ENCODE data around the gene MTHFSD. TPM values are rescaled to one million over a fixed set of nuclear protein-coding genes. Genes with fewer than 3 reads are reported as not detected.

The MTHFSD gene
- total RNA-seq, 1 donor, result 15.9 TPM

DNA sequence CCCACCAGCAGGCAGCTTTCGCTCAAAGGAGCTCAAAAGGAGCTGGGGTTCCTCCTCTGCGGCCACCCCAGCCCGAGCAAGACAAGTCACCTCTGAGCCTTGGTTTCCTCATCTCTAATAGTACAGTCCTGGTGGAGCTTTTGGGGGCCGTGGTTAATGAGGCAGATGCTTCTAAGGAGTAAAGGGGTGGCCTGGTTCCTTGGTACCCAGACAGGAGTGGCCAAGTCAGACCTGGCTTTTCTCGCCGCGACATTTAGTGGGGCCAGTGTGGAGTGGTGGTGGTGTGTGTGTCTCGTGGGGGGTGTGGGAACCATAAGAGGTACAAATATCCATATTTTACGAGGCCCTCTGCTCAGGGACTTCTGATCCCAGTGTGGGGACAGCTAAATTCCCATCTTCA is 38.0 kb downstream of the MTHFSD start:
- TF ChIP-seq, protein P1, sequence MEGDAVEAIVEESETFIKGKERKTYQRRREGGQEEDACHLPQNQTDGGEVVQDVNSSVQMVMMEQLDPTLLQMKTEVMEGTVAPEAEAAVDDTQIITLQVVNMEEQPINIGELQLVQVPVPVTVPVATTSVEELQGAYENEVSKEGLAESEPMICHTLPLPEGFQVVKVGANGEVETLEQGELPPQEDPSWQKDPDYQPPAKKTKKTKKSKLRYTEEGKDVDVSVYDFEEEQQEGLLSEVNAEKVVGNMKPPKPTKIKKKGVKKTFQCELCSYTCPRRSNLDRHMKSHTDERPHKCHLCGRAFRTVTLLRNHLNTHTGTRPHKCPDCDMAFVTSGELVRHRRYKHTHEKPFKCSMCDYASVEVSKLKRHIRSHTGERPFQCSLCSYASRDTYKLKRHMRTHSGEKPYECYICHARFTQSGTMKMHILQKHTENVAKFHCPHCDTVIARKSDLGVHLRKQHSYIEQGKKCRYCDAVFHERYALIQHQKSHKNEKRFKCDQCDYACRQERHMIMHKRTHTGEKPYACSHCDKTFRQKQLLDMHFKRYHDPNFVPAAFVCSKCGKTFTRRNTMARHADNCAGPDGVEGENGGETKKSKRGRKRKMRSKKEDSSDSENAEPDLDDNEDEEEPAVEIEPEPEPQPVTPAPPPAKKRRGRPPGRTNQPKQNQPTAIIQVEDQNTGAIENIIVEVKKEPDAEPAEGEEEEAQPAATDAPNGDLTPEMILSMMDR (IDR thresholded peaks at IDR 0.05; ENCODE audit: insufficient read depth, low read length), result no peak
- H3K4me3 ChIP-seq (ENCODE audit: low read depth, low read length), result no peak overlapping the region
- no peak for DNase-seq (ENCODE audit: low read depth)

DNA sequence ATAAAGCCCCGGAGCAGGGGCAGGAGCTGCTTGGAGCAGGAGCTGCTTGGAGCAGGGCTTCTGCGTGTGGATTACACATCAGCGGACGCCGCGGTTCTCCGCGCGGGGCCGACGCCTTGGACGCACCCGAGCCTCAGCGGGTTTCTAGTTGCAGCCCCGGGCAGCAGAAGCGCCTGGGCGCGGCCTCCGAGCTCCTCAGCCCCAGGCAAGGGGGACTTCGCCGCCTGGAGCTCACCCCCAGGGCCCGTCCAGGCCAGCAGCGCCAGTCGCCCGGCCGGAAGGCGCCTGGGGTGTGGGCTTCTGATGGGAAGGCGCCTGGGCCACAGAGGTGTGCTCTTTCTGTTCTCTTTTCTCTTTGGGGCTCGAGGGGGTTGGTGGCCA is 38.4 kb downstream of the MTHFSD start:
- DNase-seq (ENCODE audit: low read depth), result no peak
- TF ChIP-seq, protein P1 (IDR thresholded peaks at IDR 0.05; ENCODE audit: insufficient read depth, low read length), result no peak
- H3K4me3 ChIP-seq (ENCODE audit: low read depth, low read length), result no peak overlapping the region

DNA sequence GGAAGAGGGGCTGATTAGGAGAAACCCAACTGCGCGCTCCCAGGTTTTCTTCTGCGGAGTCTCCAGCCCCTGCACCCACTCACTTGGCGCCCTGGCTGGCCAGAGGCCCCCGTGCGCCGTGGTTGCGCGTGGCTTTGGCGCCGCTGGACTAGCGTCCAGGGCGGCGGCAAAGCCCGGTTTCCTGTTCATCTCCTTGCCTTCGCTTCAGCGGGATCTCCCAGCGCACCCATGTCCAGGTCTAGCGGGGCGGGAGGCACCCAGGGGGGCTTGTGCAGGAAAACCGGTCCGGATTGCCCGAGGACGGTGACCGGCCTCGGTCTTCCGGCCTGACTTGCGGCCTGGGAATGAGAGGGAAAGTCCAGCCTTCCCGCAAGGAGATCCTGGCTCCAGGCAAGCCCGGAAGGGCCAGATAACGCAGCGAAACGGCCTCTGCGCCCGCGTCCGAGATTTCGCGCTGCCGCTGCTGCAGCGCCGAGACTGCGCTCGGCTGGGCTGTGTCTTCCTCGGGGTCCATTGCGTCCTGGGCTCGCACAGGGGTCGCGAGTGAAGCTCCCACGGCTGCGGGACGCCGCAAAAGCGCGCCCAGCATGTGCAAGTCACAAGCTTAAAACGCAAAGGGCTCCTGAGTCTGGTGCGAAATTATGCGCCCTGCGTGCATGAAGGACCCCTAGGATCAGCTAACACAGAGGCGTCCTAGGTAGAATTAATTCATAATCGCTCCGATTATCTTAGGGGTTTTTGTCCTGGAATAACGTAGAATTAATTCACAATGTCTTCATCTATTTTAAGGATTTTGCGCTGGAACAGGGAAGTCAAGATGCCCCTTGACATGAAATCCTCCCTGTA is 39.0 kb downstream of the MTHFSD start:
- TF ChIP-seq, protein P1 (IDR thresholded peaks at IDR 0.05; ENCODE audit: insufficient read depth, low read length), result no peak
- DNase-seq (ENCODE audit: low read depth), result peak; percentile 56

DNA sequence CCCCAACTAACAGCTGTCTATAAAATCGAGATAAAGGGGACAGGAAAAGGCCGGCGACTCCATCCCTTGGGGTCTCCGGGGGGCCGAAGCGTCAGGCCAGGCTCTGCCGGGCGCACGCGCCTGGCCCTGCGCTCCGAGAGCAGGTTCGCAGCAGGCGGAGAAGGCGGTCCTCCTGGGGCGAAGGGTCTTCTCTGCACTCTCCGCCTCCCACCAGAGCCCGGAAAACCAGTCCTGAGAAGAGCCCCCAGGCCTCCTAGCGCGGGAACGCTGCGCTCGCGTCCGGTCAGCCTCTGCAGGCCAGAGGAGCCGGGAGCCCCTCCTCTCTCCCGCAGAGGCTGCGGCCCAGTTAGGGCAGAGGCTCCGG is 39.6 kb downstream of the MTHFSD start:
- TF ChIP-seq, protein P1 (IDR thresholded peaks at IDR 0.05; ENCODE audit: insufficient read depth, low read length), result no peak
- DNase-seq (ENCODE audit: low read depth), result no peak
- peak overlapping the region; percentile 41 for H3K4me3 ChIP-seq (ENCODE audit: low read depth, low read length)

More for the DNA sequence above, 39.0 kb downstream of the MTHFSD start:
- H3K4me3 ChIP-seq (ENCODE audit: low read depth, low read length), result peak overlapping the region; percentile 41

DNA sequence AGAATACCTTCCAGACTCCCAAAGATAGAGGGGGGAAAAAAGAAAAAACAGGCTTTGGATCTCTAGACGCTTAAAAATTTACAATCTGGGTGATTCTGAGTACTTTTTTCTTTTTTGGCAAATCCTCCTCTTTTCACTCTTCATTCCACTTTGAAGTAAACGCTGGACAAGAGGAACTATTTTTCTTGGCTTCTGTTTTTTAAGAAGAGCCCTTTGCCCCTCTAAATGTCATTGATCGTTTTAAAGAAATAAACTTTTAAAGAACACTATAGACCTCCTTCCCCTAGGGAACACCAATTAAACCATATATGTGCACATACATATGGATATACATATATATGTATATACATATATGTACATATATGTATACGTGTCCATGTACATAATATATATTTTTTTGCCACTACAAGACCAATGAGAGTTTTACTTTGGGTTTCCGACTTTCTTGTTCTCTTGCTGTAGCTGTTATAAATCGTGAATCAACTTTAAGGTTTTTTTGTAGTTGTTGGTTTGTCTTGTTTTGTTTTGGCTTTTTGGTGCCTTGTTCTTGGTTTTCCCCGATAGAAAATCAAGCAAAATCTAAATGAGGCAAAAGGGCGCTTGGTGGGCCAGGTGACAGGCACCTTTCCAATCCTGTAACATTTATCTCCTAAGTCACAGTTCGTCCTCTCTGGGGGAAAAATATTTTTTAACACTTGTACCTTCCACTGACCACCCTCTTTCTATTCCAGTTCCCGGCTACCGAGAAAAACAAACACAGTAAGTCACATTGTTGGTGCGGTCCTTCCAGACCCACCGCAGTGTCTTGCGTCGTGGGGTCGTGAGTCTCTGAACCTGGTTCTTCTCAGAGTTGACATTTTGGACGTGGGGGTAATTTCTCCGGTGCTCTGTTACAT is 40.3 kb downstream of the MTHFSD start:
- DNase-seq (ENCODE audit: low read depth), result no peak
- H3K4me3 ChIP-seq (ENCODE audit: low read depth, low read length), result no peak overlapping the region
- TF ChIP-seq, protein P1 (IDR thresholded peaks at IDR 0.05; ENCODE audit: insufficient read depth, low read length), result no peak

DNA sequence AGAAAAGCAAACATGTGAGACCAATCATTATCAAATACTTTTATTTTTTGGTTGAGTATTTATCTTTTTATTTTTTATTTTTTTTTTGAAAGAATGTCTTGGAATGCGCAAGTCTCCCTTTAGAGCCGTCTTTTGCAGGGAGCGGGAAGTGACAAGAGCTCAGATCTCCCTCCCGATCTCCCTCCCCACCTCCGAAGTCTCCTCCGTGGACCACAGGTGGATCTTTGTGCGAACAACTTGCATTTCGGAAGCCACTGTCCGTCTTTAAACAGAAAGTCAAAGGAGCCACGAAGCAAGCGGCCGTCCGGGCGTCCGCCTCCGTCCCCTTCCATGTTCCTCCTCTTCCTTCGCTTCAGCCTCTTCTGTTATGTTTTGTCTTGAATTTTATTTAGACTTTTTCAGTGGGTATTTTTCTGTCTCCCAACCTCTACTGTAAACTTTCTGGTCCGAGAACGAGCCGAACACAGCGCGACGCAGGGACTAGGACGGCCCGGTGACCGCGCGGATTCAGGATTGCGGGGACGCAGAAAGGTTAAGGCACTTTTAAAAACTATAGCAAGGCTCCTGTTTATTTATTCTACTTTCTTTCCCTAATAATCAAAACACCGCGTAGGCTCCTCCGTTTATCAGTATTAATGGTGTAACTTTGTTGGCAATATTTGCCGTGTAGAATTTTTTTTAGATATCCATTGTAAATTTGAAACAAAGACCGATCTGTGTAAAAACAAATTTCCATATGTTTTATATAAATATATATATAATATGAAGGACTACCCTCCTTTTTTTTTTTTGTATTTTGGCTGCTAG is 41.4 kb downstream of the MTHFSD start:
- TF ChIP-seq, protein P1 (IDR thresholded peaks at IDR 0.05; ENCODE audit: insufficient read depth, low read length), result no peak
- peak overlapping the region; percentile 33 for H3K4me3 ChIP-seq (ENCODE audit: low read depth, low read length)
- no peak for DNase-seq (ENCODE audit: low read depth)
